ACC112 (cell line): ENCODE data around the gene ZNF627.

Experiments
- H2AFZ ChIP-seq: fragments of 200-600 bp; sonication (generic); one replicate; pipeline ENCODE4 v1.6.0; 2017; ENCODE audit warnings: antibody characterized with exemption, low read length; ENCODE audit not compliant: unreplicated experiment
- H3K27ac ChIP-seq: fragments of 200-600 bp; sonication (generic); 2 replicates; pipeline ENCODE4 v1.5.1; 2014; ENCODE audit warnings: low read depth, mild to moderate bottlenecking, antibody characterized with exemption, low read length, moderate library complexity
- H3K27me3 ChIP-seq: fragments of 200-600 bp; sonication (generic); 2 replicates; pipeline ENCODE4 v1.6.1; 2014; ENCODE audit warnings: mild to moderate bottlenecking, antibody characterized with exemption, low read length, moderate library complexity, mixed read lengths; ENCODE audit not compliant: insufficient read depth
- H3K36me3 ChIP-seq: fragments of 200-600 bp; sonication (generic); 2 replicates; pipeline ENCODE4 v1.6.1; 2016; ENCODE audit warnings: mild to moderate bottlenecking, antibody characterized with exemption, low read length, moderate library complexity, mixed read lengths; ENCODE audit not compliant: insufficient read depth
- H3K4me1 ChIP-seq: fragments of 200-600 bp; sonication (generic); one replicate; pipeline ENCODE4 v1.6.1; 2016; ENCODE audit warnings: low read length, mixed read lengths; ENCODE audit not compliant: insufficient read depth, unreplicated experiment, control insufficient read depth
- H3K4me3 ChIP-seq: fragments of 200-600 bp; sonication (generic); 2 replicates; pipeline ENCODE4 v1.5.1; 2014; ENCODE audit warnings: mild to moderate bottlenecking, low read depth, low read length
- H3K79me2 ChIP-seq: fragments of 200-600 bp; sonication (generic); one replicate; pipeline ENCODE4 v1.6.0; 2016; ENCODE audit warnings: low read length; ENCODE audit not compliant: control insufficient read depth, unreplicated experiment, insufficient read depth

The ZNF627 gene

DNA sequence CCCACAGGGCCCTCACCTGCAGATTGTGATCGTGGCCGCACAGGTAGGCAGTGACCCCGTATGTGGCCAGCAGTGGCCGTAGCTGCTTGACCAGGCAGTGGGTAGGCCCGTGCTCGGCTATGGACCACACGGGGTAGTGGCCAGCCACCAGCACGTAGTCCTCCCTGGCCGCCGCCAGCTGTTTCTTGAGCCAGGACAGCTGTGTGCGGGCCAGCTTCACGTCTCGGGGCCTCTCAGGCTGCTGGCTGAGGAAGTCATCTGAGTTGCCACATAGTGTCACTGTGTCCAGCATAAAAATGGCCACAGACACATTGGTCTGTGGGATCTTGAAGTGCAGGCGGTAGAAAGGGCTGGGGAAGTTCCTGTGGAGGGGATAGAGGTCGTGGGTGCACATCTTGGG is 21.1 kb upstream of the ZNF627 start:
- H3K36me3 ChIP-seq, result no peaks in the 10 kb centered on the region
- H3K4me3 ChIP-seq, result no peak overlapping the region
- H3K27me3 ChIP-seq, result no peaks in the 10 kb centered on the region; the same call in 1 of the 2 replicates
- no peak overlapping the region for H3K27ac ChIP-seq
- H3K79me2 ChIP-seq, result no peaks in the 10 kb centered on the region
- peaks cover 5% of the 10 kb centered on the region for H3K4me1 ChIP-seq
- no peak overlapping the region for H2AFZ ChIP-seq

DNA sequence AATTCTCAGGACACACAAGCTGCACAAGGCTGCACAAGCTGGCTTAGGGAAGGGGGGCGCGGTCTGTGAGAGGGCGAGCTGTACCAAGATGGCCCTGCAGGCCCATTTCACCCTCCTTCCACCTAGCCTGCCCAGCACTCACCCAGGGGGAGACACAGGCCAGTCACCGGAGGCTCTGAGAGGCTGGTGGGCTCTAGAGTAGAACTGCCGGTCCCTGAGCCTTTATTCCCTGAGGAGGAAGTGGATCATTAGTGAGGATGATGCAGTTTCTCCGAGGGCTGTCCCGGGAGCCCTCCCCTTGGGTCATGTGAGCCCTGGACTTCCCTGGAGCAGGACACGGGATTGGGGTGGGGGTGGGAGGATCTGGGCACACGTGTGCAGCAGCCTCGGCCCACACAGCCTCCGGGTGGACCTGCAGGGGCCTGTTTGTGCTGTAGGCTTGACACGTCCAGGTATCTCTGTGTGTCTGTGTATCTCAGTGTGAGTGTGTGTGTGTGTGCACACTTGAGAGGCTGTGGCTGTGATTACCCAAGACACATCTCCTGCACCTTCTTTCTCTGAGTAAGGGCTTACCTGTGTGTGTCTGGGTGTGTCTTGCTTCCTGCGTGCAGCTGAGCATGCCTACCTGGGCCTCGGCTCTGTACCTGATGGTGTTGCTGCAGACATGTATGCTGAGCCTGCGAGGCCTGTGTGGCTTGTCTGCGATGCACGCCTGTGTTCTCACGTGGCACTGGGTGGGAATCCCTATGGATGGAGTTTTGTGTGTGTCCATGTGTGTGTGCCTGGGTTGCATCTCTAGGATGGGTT is 19.6 kb upstream of the ZNF627 start, which contains the start of gene ACP5:
Gene ACP5, minus strand, starts transcription at position 195 of the 807 bp plus-strand sequence. CDS start 328 bp downstream, outside the sequence.
- H3K4me3 ChIP-seq, result no peak within 1 kb of the TSS
- no peak within 1 kb of the TSS for H3K27ac ChIP-seq
- H3K27me3 ChIP-seq, result no peaks in the 10 kb centered on the region; the same call in 1 of the 2 replicates
- no peaks in the 10 kb centered on the region for H3K36me3 ChIP-seq
- H3K4me1 ChIP-seq, result peaks cover 10% of the 10 kb centered on the region
- H3K79me2 ChIP-seq, result no peaks in the 10 kb centered on the region
- H2AFZ ChIP-seq, result no peak within 1 kb of the TSS

DNA sequence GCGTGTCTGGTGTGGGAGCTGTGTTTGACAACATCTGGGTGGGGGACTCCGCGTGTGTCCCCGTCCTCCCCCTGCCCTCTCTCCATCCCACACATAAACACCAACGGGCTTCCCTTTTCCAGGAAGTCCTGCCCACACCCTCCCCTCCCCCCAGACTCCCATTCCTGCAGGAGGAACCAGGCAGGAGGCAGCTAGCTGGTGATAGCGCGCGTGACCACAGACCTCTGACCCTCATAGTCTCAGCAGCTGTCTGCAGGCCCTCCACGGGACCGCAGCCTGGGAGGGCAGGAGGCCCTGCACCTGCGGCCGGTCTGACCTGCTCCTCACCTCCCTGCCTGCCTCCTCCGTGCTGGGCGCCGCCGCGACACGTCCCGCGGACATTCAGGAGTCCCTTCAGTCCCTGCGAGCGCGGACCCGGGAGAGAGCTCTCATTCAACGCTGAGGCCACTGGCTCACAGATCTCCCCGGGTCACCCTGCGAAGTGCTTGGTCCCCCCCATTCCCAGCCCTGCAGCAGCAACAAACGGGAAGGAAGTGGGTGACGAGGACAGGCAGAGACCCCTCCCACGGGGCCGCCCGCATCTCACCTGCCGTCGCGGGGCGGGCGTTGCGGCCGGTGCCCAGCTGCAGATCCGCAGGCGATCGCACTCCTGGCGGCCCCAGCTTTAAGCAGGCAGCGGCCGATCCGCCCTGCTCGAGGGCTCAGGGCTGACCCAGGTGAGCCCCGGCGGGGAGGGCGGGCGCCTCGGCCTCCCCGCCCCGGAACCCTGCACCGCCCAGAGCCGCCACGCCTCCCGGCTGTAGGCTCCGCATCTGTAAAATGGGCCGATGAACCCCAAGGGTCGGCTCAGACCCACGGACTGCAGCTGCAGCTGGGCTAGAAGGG is 18.8 kb upstream of the ZNF627 start:
- Histone ChIP-seq H3K79me2 (no peaks in the 10 kb centered on the region), H3K36me3 (no peaks in the 10 kb centered on the region), H3K4me3 (no peak overlapping the region), H2AFZ (no peak overlapping the region), H3K27ac (no peak overlapping the region), H3K27me3 (no peaks in the 10 kb centered on the region; the same call in 1 of the 2 replicates), H3K4me1 (peaks cover 10% of the 10 kb centered on the region)

DNA sequence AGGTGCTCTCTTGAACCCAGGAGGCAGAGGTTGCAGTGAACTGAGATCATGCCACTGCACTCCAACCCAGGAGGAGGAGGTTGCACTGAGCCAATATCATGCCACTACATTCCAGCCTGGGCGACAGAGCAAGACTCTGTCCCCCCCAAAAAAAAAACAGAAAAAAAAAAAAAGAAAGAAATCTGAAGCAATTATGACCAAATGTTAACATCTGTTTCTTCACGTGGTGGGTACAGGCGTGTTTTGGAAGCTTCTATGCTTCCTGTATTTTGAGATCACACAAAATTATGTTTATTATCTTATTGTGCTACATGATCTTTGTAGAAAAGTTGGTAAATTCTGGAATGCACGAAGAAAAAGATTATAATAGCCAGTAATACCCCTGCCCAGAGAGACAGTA is 17.2 kb upstream of the ZNF627 start:
- H3K4me1 ChIP-seq, result peaks cover 10% of the 10 kb centered on the region
- no peaks in the 10 kb centered on the region for H3K36me3 ChIP-seq
- no peaks in the 10 kb centered on the region for H3K79me2 ChIP-seq
- no peak overlapping the region for H3K27ac ChIP-seq
- no peak overlapping the region for H2AFZ ChIP-seq
- no peaks in the 10 kb centered on the region; the same call in 1 of the 2 replicates for H3K27me3 ChIP-seq
- H3K4me3 ChIP-seq, result no peak overlapping the region

- H3K36me3 ChIP-seq, result no peaks in the 10 kb centered on the region
- H2AFZ ChIP-seq, result no peak overlapping the region
- no peaks in the 10 kb centered on the region for H3K79me2 ChIP-seq
- peaks cover 10% of the 10 kb centered on the region for H3K4me1 ChIP-seq
- no peaks in the 10 kb centered on the region; the same call in 1 of the 2 replicates for H3K27me3 ChIP-seq
- no peak overlapping the region for H3K27ac ChIP-seq
- no peak overlapping the region for H3K4me3 ChIP-seq
Observed at GRCh38 chr19:11581740-11582139, 15.5 kb upstream of the ZNF627 start.

DNA sequence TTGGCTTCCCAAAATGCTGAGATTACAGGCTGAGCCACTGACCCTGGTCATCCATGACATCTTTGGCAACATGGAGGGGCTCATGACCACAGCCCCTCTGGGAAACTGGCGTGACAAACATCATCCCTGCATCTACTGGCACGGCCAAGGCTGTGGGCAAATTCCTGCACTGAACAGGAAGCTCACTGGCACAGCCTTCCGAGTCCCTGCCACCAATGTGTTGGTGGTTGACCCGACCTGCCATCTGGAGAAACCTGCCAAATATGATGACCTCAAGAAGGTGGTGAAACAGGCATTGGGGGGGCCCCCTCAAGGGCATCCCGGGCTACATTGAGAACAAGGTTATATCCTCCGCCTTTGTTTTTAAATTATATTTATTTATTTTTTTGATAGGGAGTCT is 11.0 kb upstream of the ZNF627 start:
- Histone ChIP-seq H3K79me2 (no peaks in the 10 kb centered on the region), H3K4me3 (no peak overlapping the region), H3K4me1 (peaks cover 4% of the 10 kb centered on the region), H3K27me3 (no peaks in the 10 kb centered on the region), H3K36me3 (no peaks in the 10 kb centered on the region), H2AFZ (no peak overlapping the region), H3K27ac (no peak overlapping the region)

- Histone ChIP-seq H2AFZ (peak overlapping the region; percentile 32), H3K27ac (no peak overlapping the region), H3K4me1 (no peaks in the 10 kb centered on the region), H3K79me2 (no peaks in the 10 kb centered on the region), H3K36me3 (no peaks in the 10 kb centered on the region), H3K27me3 (no peaks in the 10 kb centered on the region), H3K4me3 (peak overlapping the region; percentile 39; the same call in 1 of the 2 replicates)
Observed at GRCh38 chr19:11587302-11587974, 9.8 kb upstream of the ZNF627 start.

- no peaks in the 10 kb centered on the region for H3K4me1 ChIP-seq
- no peaks in the 10 kb centered on the region for H3K36me3 ChIP-seq
- no peaks in the 10 kb centered on the region for H3K27me3 ChIP-seq
- peak overlapping the region; percentile 32 for H2AFZ ChIP-seq
- H3K79me2 ChIP-seq, result no peaks in the 10 kb centered on the region
- no peak overlapping the region for H3K27ac ChIP-seq
- peak overlapping the region; percentile 39; the same call in 1 of the 2 replicates for H3K4me3 ChIP-seq
Observed at GRCh38 chr19:11587975-11588631, 9.2 kb upstream of the ZNF627 start.

DNA sequence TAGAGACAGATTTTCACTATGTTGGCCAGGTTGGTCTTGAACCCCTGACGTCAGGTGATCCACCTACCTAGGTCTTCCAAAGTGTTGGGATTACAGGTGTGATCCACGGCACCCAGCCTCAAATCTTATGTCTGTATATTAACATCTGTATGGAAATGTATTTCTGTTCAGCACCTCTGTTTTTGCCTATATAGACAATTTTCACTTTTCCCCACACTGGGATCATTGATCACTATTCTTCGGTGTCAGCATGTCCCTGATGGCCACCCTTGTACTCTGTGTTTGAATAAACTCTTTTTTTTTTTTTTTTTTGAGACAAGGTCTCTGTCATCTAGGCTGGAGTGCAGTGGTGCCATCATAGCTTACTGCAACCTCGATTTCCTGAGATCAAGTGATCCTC is 3.2 kb upstream of the ZNF627 start:
- no peaks in the 10 kb centered on the region for H3K4me1 ChIP-seq
- no peaks in the 10 kb centered on the region for H3K27me3 ChIP-seq
- 0 out of 2 replicates have a peak, but pooled peaks cover 2% of the 10 kb centered on the region for H3K36me3 ChIP-seq
- peaks cover 17% of the 10 kb centered on the region for H3K79me2 ChIP-seq
- no peak overlapping the region for H3K4me3 ChIP-seq
- H3K27ac ChIP-seq, result no peak overlapping the region
- no peak overlapping the region for H2AFZ ChIP-seq

- H3K36me3 ChIP-seq, result peaks cover 7% of the 10 kb centered on the region; the same call in 1 of the 2 replicates
- H3K4me1 ChIP-seq, result no peaks in the 10 kb centered on the region
Observed at GRCh38 chr19:11596156-11596555, 1.1 kb upstream of the ZNF627 start.

More at GRCh38 chr19:11596156-11596555, 1.1 kb upstream of the ZNF627 start:
- Histone ChIP-seq H3K27me3 (no peaks in the 10 kb centered on the region), H3K79me2 (peaks cover 34% of the 10 kb centered on the region), H3K4me3 (no peak overlapping the region), H2AFZ (no peak overlapping the region), H3K27ac (no peak overlapping the region)
